Measurements from ENCODE around the gene CD69.
A peak's percentile ranks its signal among the peaks of the same experiment; 100 is the strongest.

CD69 gene

GRCh38 chr12:9781360-9781759 lies 20.7 kb upstream of the CD69 start:
- no peak for DNase-seq (ENCODE audit: low spot score)

- DNase-seq (ENCODE audit: low spot score) = no peak
Observed at GRCh38 chr12:9779209-9779608, 18.5 kb upstream of the CD69 start.

- DNase-seq (ENCODE audit: low spot score) = no peak
Observed at GRCh38 chr12:9776781-9777180, 16.1 kb upstream of the CD69 start.

- DNase-seq (ENCODE audit: low spot score) = no peak
Observed at GRCh38 chr12:9773216-9773877, 12.6 kb upstream of the CD69 start.

- no peak for DNase-seq (ENCODE audit: low spot score)
Observed at GRCh38 chr12:9763025-9763424, 2.3 kb upstream of the CD69 start.

- no peak for DNase-seq (ENCODE audit: low spot score)
Observed at GRCh38 chr12:9762369-9762768, 1.7 kb upstream of the CD69 start.

GRCh38 chr12:9761419-9761781 lies 699 bp upstream of the CD69 start:
- no peak for DNase-seq (ENCODE audit: low spot score)

GRCh38 chr12:9760120-9760519 lies 581 bp downstream of the CD69 start:
- no peak for DNase-seq (ENCODE audit: low spot score)

- DNase-seq (ENCODE audit: low spot score) = no peak
Observed at GRCh38 chr12:9759694-9760093, 1.0 kb downstream of the CD69 start.

- no peak for DNase-seq (ENCODE audit: low spot score)
Observed at GRCh38 chr12:9758119-9758518, 2.6 kb downstream of the CD69 start.

- no peak for DNase-seq (ENCODE audit: low spot score)
Observed at GRCh38 chr12:9757433-9758025, 3.2 kb downstream of the CD69 start.

- DNase-seq (ENCODE audit: low spot score) = no peak
Observed at GRCh38 chr12:9756706-9757105, 4.0 kb downstream of the CD69 start.

- no peak for DNase-seq (ENCODE audit: low spot score)
Observed at GRCh38 chr12:9756170-9756569, 4.5 kb downstream of the CD69 start.

GRCh38 chr12:9755567-9755966 lies 5.1 kb downstream of the CD69 start:
- DNase-seq (ENCODE audit: low spot score) = no peak

- no peak for DNase-seq (ENCODE audit: low spot score)
Observed at GRCh38 chr12:9755035-9755434, 5.7 kb downstream of the CD69 start.

GRCh38 chr12:9754099-9754927 lies 6.4 kb downstream of the CD69 start:
- DNase-seq (ENCODE audit: low spot score) = no peak

GRCh38 chr12:9753498-9753897 lies 7.2 kb downstream of the CD69 start:
- no peak for DNase-seq (ENCODE audit: low spot score)

- DNase-seq (ENCODE audit: low spot score) = no peak
Observed at GRCh38 chr12:9753073-9753472, 7.6 kb downstream of the CD69 start.

GRCh38 chr12:9752145-9752933 lies 8.4 kb downstream of the CD69 start:
- no peak for DNase-seq (ENCODE audit: low spot score)

- DNase-seq (ENCODE audit: low spot score) = peak; percentile 56
Observed at GRCh38 chr12:9751204-9752144, 9.2 kb downstream of the CD69 start.
